Measurements from ENCODE around the gene GPR146. TPM values are rescaled to one million over a fixed set of nuclear protein-coding genes. Genes with fewer than 3 reads are reported as not detected.

Gene GPR146
- total RNA-seq, 2 donors from 2014 or later = 0.66 to 0.75 TPM

DNA sequence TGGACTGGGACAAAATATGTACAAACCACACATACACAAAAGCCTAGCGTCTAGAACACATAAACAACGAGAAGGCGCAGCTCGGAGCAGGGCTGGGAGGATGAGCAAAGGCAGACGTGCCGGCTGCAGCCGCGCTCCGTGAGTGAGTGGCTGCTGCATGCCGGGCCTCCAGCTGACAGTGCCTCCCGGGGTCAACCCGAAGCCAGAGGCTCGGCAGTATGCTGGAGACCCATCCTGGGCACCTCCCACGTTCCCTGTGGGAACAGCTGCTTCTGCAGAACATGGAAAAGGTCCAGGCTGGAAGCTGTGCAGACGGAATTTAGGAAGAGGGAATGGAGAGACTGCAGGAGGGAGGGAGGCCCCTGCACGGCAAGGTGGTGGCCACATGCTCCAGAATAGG, 3.6 kb upstream of the GPR146 start:
- peaks cover 26% of the 10 kb centered on the region for H3K4me1 Mint-ChIP-seq
- no peaks in the 10 kb centered on the region for H3K27me3 ChIP-seq (ENCODE audit: control insufficient read depth, insufficient read depth, low read length, poor library complexity, severe bottlenecking)
- TF ChIP-seq, protein P1, sequence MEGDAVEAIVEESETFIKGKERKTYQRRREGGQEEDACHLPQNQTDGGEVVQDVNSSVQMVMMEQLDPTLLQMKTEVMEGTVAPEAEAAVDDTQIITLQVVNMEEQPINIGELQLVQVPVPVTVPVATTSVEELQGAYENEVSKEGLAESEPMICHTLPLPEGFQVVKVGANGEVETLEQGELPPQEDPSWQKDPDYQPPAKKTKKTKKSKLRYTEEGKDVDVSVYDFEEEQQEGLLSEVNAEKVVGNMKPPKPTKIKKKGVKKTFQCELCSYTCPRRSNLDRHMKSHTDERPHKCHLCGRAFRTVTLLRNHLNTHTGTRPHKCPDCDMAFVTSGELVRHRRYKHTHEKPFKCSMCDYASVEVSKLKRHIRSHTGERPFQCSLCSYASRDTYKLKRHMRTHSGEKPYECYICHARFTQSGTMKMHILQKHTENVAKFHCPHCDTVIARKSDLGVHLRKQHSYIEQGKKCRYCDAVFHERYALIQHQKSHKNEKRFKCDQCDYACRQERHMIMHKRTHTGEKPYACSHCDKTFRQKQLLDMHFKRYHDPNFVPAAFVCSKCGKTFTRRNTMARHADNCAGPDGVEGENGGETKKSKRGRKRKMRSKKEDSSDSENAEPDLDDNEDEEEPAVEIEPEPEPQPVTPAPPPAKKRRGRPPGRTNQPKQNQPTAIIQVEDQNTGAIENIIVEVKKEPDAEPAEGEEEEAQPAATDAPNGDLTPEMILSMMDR (conservative IDR thresholded peaks at IDR 0.05) = no peak
- peaks cover 1% of the 10 kb centered on the region for H3K36me3 ChIP-seq (ENCODE audit: control insufficient read depth, insufficient read depth, low read length)
- H3K9me3 ChIP-seq (ENCODE audit: control insufficient read depth, low read length) = peaks cover 5% of the 10 kb centered on the region
- peaks cover 6% of the 10 kb centered on the region for H3K9me3 Mint-ChIP-seq
- H3K4me3 Mint-ChIP-seq = peak overlapping the region; percentile 44
- peak overlapping the region; percentile 49 for H3K27ac ChIP-seq (ENCODE audit: low read depth, low read length)
- WGBS, 2 experiments (ENCODE audit: insufficient coverage in 1 of 2, insufficient read length in 1 of 2) = 44 to 78% methylated on average over 11 to 16 of the region's 16 CpGs
- no peak overlapping the region for H3K4me3 ChIP-seq (ENCODE audit: low read length)
- peaks cover 2% of the 10 kb centered on the region for H3K27me3 Mint-ChIP-seq (ENCODE audit: insufficient read depth)
- H3K4me1 ChIP-seq (ENCODE audit: control insufficient read depth, insufficient read depth, low read length) = peaks cover 9% of the 10 kb centered on the region
- H3K36me3 Mint-ChIP-seq (ENCODE audit: low read depth) = peaks cover 5% of the 10 kb centered on the region
- DNase-seq = no peak
- no peak overlapping the region for H3K9ac ChIP-seq (ENCODE audit: extremely low read depth, low read length, poor library complexity, severe bottlenecking)
- H3K27ac Mint-ChIP-seq = no peak overlapping the region

- Histone ChIP-seq H3K9ac (ENCODE audit: extremely low read depth, low read length, poor library complexity, severe bottlenecking) (no peak overlapping the region), H3K27ac (ENCODE audit: low read depth, low read length) (no peak overlapping the region), H3K9me3 (ENCODE audit: control insufficient read depth, low read length) (no peaks in the 10 kb centered on the region), H3K27me3 (ENCODE audit: control insufficient read depth, insufficient read depth, low read length, poor library complexity, severe bottlenecking) (no peaks in the 10 kb centered on the region), H3K4me3 (ENCODE audit: low read length) (no peak overlapping the region), H3K36me3 (ENCODE audit: control insufficient read depth, insufficient read depth, low read length) (no peaks in the 10 kb centered on the region), H3K4me1 (ENCODE audit: control insufficient read depth, insufficient read depth, low read length) (peaks cover 9% of the 10 kb centered on the region)
- WGBS, 2 experiments (ENCODE audit: insufficient coverage in 1 of 2, insufficient read length in 1 of 2) = 87 to 94% methylated on average over 22 to 40 of the region's 40 CpGs
- Mint-ChIP-seq H3K9me3 (no peaks in the 10 kb centered on the region), H3K4me1 (peaks cover 33% of the 10 kb centered on the region), H3K27ac (peak overlapping the region; percentile 52), H3K4me3 (no peak overlapping the region), H3K27me3 (ENCODE audit: insufficient read depth) (peaks cover 2% of the 10 kb centered on the region), H3K36me3 (ENCODE audit: low read depth) (peaks cover 2% of the 10 kb centered on the region)
- DNase-seq = no peak
- TF ChIP-seq, protein P1 (conservative IDR thresholded peaks at IDR 0.05) = no peak
These were observed 2.5 kb upstream of the GPR146 start for GRCh38 chr7:1041551-1042491.

DNA sequence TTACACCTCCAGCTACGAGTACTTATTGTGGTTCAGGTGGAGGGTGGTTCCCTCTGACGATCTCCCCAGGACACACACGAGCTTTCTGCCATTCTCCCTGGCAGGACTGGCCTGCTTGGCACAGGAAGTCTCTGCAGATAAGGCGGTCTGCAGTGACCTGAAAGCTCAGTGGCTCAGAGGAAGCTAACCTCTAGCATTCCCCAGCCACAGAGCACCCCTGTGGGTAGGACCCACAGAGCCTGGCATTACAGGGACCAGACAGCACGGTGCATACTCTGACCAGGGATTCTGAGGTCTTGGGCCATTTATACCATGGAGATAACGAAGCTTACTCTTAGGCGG, 1.9 kb upstream of the GPR146 start:
- Mint-ChIP-seq H3K27me3 (ENCODE audit: insufficient read depth) (peaks cover 2% of the 10 kb centered on the region), H3K4me3 (no peak overlapping the region), H3K27ac (no peak overlapping the region)

More for the DNA sequence above, 1.9 kb upstream of the GPR146 start:
- Histone ChIP-seq H3K4me3 (ENCODE audit: low read length) (no peak overlapping the region), H3K9me3 (ENCODE audit: control insufficient read depth, low read length) (no peaks in the 10 kb centered on the region), H3K9ac (ENCODE audit: extremely low read depth, low read length, poor library complexity, severe bottlenecking) (no peak overlapping the region), H3K36me3 (ENCODE audit: control insufficient read depth, insufficient read depth, low read length) (no peaks in the 10 kb centered on the region), H3K27ac (ENCODE audit: low read depth, low read length) (no peak overlapping the region), H3K4me1 (ENCODE audit: control insufficient read depth, insufficient read depth, low read length) (peaks cover 13% of the 10 kb centered on the region), H3K27me3 (ENCODE audit: control insufficient read depth, insufficient read depth, low read length, poor library complexity, severe bottlenecking) (no peaks in the 10 kb centered on the region)
- peaks cover 2% of the 10 kb centered on the region for H3K36me3 Mint-ChIP-seq (ENCODE audit: low read depth)
- TF ChIP-seq, protein P1 (conservative IDR thresholded peaks at IDR 0.05) = no peak
- DNase-seq = no peak
- peaks cover 39% of the 10 kb centered on the region for H3K4me1 Mint-ChIP-seq
- no peaks in the 10 kb centered on the region for H3K9me3 Mint-ChIP-seq
- 93 to 100% methylated on average over 6 to 7 of the region's 7 CpGs for WGBS, 2 experiments (ENCODE audit: insufficient coverage in 1 of 2, insufficient read length in 1 of 2)
